Astrocyte of the hippocampus (primary cell): ENCODE results near the gene FKBP8.

ENCODE experiments used
- DNase-seq: peaks from one replicate; pipeline ENCODE4 v3.0.0; 2011; ENCODE audit warnings: low read depth, low spot score

FKBP8 gene

GRCh38 chr19:18487576-18488402 is 55.6 kb downstream of the FKBP8 start:
- no peak for DNase-seq

GRCh38 chr19:18486746-18487145 is 56.6 kb downstream of the FKBP8 start:
- no peak for DNase-seq

GRCh38 chr19:18484992-18485391 is 58.4 kb downstream of the FKBP8 start:
- no peak for DNase-seq

- no peak for DNase-seq
Observed at GRCh38 chr19:18483119-18483890, 60.1 kb downstream of the FKBP8 start.
